GM12873 (cell line): ENCODE data around the gene RNMT.

Experiments
- TF ChIP-seq, protein P1 (sequence below): IDR thresholded peaks from 2 replicates; pipeline ENCODE4 v1.5.1; 2012; ENCODE audit warnings: low read depth, mild to moderate bottlenecking, moderate library complexity, low read length, control low read depth; ENCODE audit not compliant: insufficient read depth; ENCODE audit errors: missing control alignments

Gene RNMT

DNA sequence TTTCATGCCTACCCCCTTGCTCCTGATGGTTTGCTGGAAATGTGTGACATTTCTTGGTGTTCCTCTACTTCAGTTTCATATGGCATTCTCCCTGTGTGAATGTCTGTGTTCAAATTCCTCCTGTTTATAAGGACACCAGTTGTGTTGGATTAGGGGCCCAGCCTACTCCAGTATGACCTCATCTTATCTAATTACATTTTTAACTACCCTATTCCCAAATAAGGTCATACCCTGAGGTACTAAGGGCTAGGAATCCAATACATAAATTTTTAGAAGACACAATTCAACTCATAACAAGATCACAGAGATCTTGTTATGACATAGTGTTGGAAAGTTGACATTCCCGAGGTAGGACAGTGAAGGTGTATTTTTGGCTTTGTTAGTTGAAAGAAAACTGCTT lies 5.6 kb upstream of the RNMT start:
- TF ChIP-seq, protein P1, sequence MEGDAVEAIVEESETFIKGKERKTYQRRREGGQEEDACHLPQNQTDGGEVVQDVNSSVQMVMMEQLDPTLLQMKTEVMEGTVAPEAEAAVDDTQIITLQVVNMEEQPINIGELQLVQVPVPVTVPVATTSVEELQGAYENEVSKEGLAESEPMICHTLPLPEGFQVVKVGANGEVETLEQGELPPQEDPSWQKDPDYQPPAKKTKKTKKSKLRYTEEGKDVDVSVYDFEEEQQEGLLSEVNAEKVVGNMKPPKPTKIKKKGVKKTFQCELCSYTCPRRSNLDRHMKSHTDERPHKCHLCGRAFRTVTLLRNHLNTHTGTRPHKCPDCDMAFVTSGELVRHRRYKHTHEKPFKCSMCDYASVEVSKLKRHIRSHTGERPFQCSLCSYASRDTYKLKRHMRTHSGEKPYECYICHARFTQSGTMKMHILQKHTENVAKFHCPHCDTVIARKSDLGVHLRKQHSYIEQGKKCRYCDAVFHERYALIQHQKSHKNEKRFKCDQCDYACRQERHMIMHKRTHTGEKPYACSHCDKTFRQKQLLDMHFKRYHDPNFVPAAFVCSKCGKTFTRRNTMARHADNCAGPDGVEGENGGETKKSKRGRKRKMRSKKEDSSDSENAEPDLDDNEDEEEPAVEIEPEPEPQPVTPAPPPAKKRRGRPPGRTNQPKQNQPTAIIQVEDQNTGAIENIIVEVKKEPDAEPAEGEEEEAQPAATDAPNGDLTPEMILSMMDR: no peak

- TF ChIP-seq, protein P1: no peak
These were observed 774 bp upstream of the RNMT start for GRCh38 chr18:13725566-13726231.

GRCh38 chr18:13726972-13727331 lies 479 bp downstream of the RNMT start:
- TF ChIP-seq, protein P1: no peak

- TF ChIP-seq, protein P1: no peak
These were observed 4.0 kb downstream of the RNMT start for GRCh38 chr18:13730481-13730880.

- TF ChIP-seq, protein P1: no peak
These were observed 9.2 kb downstream of the RNMT start for GRCh38 chr18:13735681-13736080.

GRCh38 chr18:13745696-13746095 lies 19.2 kb downstream of the RNMT start:
- TF ChIP-seq, protein P1: no peak

GRCh38 chr18:13746633-13747032 lies 20.2 kb downstream of the RNMT start:
- TF ChIP-seq, protein P1: no peak

DNA sequence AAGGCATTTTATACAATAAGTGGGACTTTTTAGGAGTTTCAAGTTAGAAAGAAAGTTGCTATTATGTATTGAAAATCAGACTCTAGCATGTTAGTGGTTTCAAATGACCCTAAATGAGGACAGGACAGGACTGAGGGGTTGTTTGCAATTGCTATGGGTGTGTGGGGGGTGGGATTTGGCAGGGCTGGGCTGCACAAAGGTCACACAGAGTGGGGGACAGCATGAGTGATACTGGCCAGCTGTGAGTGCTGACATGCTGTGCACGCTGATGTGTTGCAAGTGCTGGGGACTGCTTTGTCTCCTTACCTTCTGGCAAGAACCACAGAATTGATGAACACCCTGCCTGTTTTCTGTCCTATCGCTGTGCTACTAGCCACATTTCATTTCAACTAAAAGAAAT lies 29.8 kb downstream of the RNMT start:
- TF ChIP-seq, protein P1: no peak
